ENCODE results near the gene CIDEB. TPM values are rescaled to one million over a fixed set of nuclear protein-coding genes. Genes with fewer than 3 reads are reported as not detected.
"Not testable (repeated sequence)": the region's sequence is repeated elsewhere in the genome, so short reads cannot be mapped to it uniquely, and the experiment has no call there.

The CIDEB gene
- total RNA-seq: 216 TPM

- ATAC-seq (peak; percentile 59), DNase-seq (ENCODE audit: low spot score) (peak; percentile 92)
Observed at GRCh38 chr14:24307575-24308341, at the start of gene CIDEB. Gene CIDEB, minus strand, starts transcription at chr14:24307977. Its CDS starts 119 bp downstream, at chr14:24307858.

- no peak for DNase-seq (ENCODE audit: low spot score)
- ATAC-seq: no peak
Observed at GRCh38 chr14:24356208-24356607, 48.4 kb upstream of the CIDEB start.

- DNase-seq (ENCODE audit: low spot score) (no peak), ATAC-seq (peak; percentile 32)
Observed at GRCh38 chr14:24355009-24355408, 47.2 kb upstream of the CIDEB start.

GRCh38 chr14:24354482-24354825, 46.7 kb upstream of the CIDEB start:
- DNase-seq (ENCODE audit: low spot score); ATAC-seq: not testable (repeated sequence)

GRCh38 chr14:24353559-24354481, 46.0 kb upstream of the CIDEB start:
- peak; percentile 71 for ATAC-seq

GRCh38 chr14:24351517-24351916, 43.7 kb upstream of the CIDEB start:
- no peak for DNase-seq (ENCODE audit: low spot score)
- peak; percentile 47 for ATAC-seq

More at GRCh38 chr14:24353559-24354481, 46.0 kb upstream of the CIDEB start:
- DNase-seq (ENCODE audit: low spot score): no peak

- ATAC-seq: no peak
- DNase-seq (ENCODE audit: low spot score): no peak
Observed at GRCh38 chr14:24349742-24350141, 42.0 kb upstream of the CIDEB start.

GRCh38 chr14:24348186-24348585, 40.4 kb upstream of the CIDEB start:
- ATAC-seq (no peak), DNase-seq (ENCODE audit: low spot score) (no peak)

GRCh38 chr14:24347134-24347533, 39.4 kb upstream of the CIDEB start:
- ATAC-seq: no peak
- no peak for DNase-seq (ENCODE audit: low spot score)

GRCh38 chr14:24343795-24344660, 36.3 kb upstream of the CIDEB start:
- DNase-seq (ENCODE audit: low spot score): peak; percentile 64
- peak; percentile 94 for ATAC-seq

- DNase-seq (ENCODE audit: low spot score) (no peak), ATAC-seq (no peak)
Observed at GRCh38 chr14:24342889-24343288, 35.1 kb upstream of the CIDEB start.

GRCh38 chr14:24340606-24341005, 32.8 kb upstream of the CIDEB start:
- no peak for DNase-seq (ENCODE audit: low spot score)

GRCh38 chr14:24339284-24340151, 31.7 kb upstream of the CIDEB start, which contains the start of gene RIPK3:
Gene RIPK3, minus strand, starts transcription at chr14:24339991. Its CDS starts 165 bp downstream, at chr14:24339826.
- DNase-seq (ENCODE audit: low spot score) (peak; percentile 58), ATAC-seq (peak; percentile 27)

More at GRCh38 chr14:24340606-24341005, 32.8 kb upstream of the CIDEB start:
- ATAC-seq: no peak

GRCh38 chr14:24338843-24339242, 31.1 kb upstream of the CIDEB start:
- ATAC-seq: no peak

GRCh38 chr14:24337824-24338175, 30.0 kb upstream of the CIDEB start:
- ATAC-seq (no peak), DNase-seq (ENCODE audit: low spot score) (no peak)

More at GRCh38 chr14:24338843-24339242, 31.1 kb upstream of the CIDEB start:
- no peak for DNase-seq (ENCODE audit: low spot score)

- no peak for ATAC-seq
- DNase-seq (ENCODE audit: low spot score): no peak
Observed at GRCh38 chr14:24337144-24337823, 29.5 kb upstream of the CIDEB start.

GRCh38 chr14:24335461-24336171, 27.8 kb upstream of the CIDEB start:
- DNase-seq (ENCODE audit: low spot score) (no peak), ATAC-seq (no peak)

Measured in left lobe of liver (tissue), 2 donors.